HUES6 (cell line): Measurements from ENCODE around the gene PRKCG.

Experiments
- H3K27ac ChIP-seq: 2 replicates; pipeline ENCODE4 v1.7.0; 2013; ENCODE audit warnings: low read depth, mild to moderate bottlenecking, low read length, inconsistent platforms
- H3K27me3 ChIP-seq: 2 replicates; pipeline ENCODE4 v1.6.1; 2013; ENCODE audit warnings: low read length; ENCODE audit not compliant: control insufficient read depth, insufficient read depth
- H3K36me3 ChIP-seq: 2 replicates; pipeline ENCODE4 v1.6.1; 2013; ENCODE audit warnings: low read length; ENCODE audit not compliant: control insufficient read depth, insufficient read depth
- H3K4me1 ChIP-seq: 2 replicates; pipeline ENCODE4 v1.6.1; 2013; ENCODE audit warnings: low read length; ENCODE audit not compliant: control insufficient read depth, insufficient read depth
- H3K4me3 ChIP-seq: 2 replicates; pipeline ENCODE4 v1.5.1; 2013; ENCODE audit warnings: low read depth, low read length
- H3K9ac ChIP-seq: one replicate; pipeline ENCODE4 v1.6.1; 2013; ENCODE audit warnings: mild to moderate bottlenecking, low read length
- H3K9me3 ChIP-seq: 2 replicates; pipeline ENCODE4 v1.6.1; 2013; ENCODE audit warnings: low read depth, low read length; ENCODE audit not compliant: control insufficient read depth, insufficient read depth

The PRKCG gene

DNA sequence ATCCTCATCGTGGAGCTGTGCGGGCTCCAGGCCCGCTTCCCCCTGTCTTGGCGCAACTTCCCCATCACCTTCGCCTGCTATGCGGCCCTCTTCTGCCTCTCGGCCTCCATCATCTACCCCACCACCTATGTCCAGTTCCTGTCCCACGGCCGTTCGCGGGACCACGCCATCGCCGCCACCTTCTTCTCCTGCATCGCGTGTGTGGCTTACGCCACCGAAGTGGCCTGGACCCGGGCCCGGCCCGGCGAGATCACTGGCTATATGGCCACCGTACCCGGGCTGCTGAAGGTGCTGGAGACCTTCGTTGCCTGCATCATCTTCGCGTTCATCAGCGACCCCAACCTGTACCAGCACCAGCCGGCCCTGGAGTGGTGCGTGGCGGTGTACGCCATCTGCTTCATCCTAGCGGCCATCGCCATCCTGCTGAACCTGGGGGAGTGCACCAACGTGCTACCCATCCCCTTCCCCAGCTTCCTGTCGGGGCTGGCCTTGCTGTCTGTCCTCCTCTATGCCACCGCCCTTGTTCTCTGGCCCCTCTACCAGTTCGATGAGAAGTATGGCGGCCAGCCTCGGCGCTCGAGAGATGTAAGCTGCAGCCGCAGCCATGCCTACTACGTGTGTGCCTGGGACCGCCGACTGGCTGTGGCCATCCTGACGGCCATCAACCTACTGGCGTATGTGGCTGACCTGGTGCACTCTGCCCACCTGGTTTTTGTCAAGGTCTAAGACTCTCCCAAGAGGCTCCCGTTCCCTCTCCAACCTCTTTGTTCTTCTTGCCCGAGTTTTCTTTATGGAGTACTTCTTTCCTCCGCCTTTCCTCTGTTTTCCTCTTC lies 8.0 kb upstream of the PRKCG start:
- no peak overlapping the region for H3K27ac ChIP-seq
- H3K9ac ChIP-seq = no peak overlapping the region
- H3K4me3 ChIP-seq = no peak overlapping the region
- no peaks in the 10 kb centered on the region for H3K27me3 ChIP-seq
- H3K9me3 ChIP-seq = no peaks in the 10 kb centered on the region
- peaks cover 53% of the 10 kb centered on the region for H3K36me3 ChIP-seq
- H3K4me1 ChIP-seq = peaks cover 8% of the 10 kb centered on the region; the same call in 1 of the 2 replicates

DNA sequence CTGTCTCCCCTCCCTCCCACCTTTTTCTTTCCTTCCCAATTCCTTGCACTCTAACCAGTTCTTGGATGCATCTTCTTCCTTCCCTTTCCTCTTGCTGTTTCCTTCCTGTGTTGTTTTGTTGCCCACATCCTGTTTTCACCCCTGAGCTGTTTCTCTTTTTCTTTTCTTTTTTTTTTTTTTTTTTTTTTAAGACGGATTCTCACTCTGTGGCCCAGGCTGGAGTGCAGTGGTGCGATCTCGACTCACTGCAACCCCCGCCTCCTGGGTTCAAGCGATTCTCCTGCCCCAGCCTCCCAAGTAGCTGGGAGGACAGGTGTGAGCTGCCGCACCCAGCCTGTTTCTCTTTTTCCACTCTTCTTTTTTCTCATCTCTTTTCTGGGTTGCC lies 7.4 kb upstream of the PRKCG start:
- H3K4me1 ChIP-seq = peaks cover 8% of the 10 kb centered on the region; the same call in 1 of the 2 replicates
- H3K27ac ChIP-seq = no peak overlapping the region
- H3K9ac ChIP-seq = no peak overlapping the region
- peaks cover 53% of the 10 kb centered on the region for H3K36me3 ChIP-seq
- H3K4me3 ChIP-seq = no peak overlapping the region
- no peaks in the 10 kb centered on the region for H3K9me3 ChIP-seq
- H3K27me3 ChIP-seq = peaks cover under 1% of the 10 kb centered on the region; the same call in 1 of the 2 replicates

DNA sequence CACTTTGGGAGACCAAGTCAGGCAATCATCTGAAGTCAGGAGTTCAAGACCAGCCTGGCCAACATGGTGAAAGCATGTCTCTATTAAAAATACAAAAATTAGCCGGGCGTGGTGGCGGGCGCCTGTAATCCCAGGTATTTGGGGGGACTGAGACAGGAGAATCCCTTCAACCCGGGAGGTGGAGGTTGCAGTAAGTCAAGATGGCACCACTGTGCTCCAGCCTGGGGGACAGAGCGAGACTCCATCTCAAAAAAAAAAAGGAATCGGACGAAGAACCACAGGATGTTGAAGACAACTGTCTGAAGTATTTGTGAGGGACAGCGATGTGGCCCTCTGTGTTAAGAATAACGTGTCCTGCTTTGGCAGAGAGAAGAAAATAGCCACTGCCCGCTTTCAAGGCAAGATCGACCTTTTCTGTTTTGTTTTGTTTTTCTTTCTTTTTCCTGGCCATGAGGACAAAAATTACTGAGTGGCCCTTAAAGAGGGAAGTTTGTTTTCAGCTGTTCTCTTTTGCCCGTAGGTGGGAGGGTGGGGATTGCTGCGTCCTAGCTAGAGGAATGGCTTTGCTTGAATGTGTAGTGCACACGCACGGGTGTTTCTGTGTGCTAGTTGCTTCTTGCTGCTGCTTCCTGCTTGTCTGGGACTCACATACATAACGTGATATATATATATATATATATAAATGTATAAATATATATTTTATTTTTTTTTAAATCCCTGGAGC lies 6.2 kb upstream of the PRKCG start:
- Histone ChIP-seq H3K4me3 (no peak overlapping the region), H3K27ac (no peak overlapping the region)

DNA sequence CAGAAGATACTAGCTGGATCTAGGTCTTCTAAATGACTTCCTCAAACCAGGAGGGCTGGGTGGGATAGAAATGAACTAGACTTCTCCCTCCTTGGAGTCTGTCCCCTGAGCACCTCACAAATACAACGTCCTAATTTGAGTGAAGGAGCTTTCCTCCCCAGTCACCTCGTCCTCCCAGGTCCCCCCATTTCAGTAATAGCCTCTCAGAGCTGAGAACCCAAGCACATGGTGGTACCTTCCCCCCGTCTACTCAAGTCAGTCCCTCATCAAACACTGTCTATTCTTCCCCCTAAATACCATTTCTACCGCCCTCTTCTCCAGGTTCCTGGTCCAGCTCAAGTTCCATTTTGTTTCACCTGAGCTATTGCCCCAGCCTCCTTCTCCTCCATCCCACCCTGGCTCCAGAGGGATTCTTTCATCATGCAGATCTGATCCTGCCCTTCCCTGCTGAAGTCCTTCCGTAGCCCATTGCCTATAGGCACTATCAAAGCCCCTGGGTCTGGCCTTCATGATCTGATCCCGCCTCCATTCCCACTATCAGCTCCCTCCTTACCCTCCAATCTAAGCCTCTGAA lies 5.3 kb upstream of the PRKCG start:
- Histone ChIP-seq H3K36me3 (peaks cover 41% of the 10 kb centered on the region), H3K27ac (no peak overlapping the region), H3K27me3 (peaks cover 18% of the 10 kb centered on the region), H3K9me3 (no peaks in the 10 kb centered on the region), H3K4me1 (peaks cover 20% of the 10 kb centered on the region; the same call in 1 of the 2 replicates), H3K4me3 (no peak overlapping the region), H3K9ac (no peak overlapping the region)

More for the DNA sequence above, 6.2 kb upstream of the PRKCG start:
- peaks cover 11% of the 10 kb centered on the region; the same call in 1 of the 2 replicates for H3K4me1 ChIP-seq
- peaks cover 48% of the 10 kb centered on the region for H3K36me3 ChIP-seq
- no peaks in the 10 kb centered on the region for H3K9me3 ChIP-seq
- H3K9ac ChIP-seq = no peak overlapping the region
- H3K27me3 ChIP-seq = peaks cover 11% of the 10 kb centered on the region

DNA sequence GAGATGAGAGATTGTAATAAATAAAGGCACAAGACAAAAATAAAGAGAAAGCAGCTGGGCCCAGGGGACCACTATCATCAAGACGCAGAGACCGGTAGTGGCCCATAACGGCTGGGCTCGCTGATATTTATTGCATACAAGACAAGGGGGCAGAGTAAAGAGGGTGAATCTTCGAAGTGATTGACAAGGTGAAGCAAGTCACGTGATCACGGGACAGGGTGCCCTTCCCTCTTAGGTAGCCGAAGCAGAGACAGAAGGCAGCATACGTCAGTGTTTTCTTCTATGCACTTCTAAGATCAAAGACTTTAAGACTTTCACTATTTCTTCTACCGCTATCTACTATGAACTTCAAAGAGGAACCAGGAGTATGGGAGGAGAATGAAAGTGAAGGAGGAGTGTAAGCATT lies 4.6 kb upstream of the PRKCG start:
- Histone ChIP-seq H3K9ac (no peak overlapping the region), H3K4me3 (no peak overlapping the region), H3K9me3 (no peaks in the 10 kb centered on the region), H3K36me3 (peaks cover 36% of the 10 kb centered on the region), H3K4me1 (peaks cover 21% of the 10 kb centered on the region; the same call in 1 of the 2 replicates), H3K27me3 (peaks cover 23% of the 10 kb centered on the region), H3K27ac (no peak overlapping the region)

DNA sequence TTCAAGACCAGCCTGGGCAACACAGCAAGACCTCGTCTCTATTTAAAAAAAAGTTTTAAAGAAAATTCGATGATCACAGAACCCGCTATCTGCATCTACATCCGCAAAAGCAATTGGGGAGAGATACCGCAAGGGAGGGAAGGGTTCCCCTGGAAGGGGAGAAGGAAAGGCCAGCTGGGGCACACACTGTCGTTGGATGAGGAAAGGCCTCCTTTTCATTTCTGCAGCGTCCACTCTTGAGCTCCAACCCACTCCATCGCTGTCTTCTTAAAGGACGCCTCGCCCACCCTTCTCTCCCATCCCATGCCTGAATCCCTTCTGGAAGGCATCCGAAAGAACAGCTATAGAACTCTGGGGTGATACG lies 3.2 kb upstream of the PRKCG start:
- peak overlapping the region; percentile 76 for H3K9ac ChIP-seq
- H3K4me3 ChIP-seq = peak overlapping the region; percentile 70
- H3K27me3 ChIP-seq = peaks cover 35% of the 10 kb centered on the region
- H3K27ac ChIP-seq = peak overlapping the region; percentile 28; the same call in 1 of the 2 replicates
- no peaks in the 10 kb centered on the region for H3K9me3 ChIP-seq
- peaks cover 24% of the 10 kb centered on the region for H3K36me3 ChIP-seq
- H3K4me1 ChIP-seq = peaks cover 29% of the 10 kb centered on the region

DNA sequence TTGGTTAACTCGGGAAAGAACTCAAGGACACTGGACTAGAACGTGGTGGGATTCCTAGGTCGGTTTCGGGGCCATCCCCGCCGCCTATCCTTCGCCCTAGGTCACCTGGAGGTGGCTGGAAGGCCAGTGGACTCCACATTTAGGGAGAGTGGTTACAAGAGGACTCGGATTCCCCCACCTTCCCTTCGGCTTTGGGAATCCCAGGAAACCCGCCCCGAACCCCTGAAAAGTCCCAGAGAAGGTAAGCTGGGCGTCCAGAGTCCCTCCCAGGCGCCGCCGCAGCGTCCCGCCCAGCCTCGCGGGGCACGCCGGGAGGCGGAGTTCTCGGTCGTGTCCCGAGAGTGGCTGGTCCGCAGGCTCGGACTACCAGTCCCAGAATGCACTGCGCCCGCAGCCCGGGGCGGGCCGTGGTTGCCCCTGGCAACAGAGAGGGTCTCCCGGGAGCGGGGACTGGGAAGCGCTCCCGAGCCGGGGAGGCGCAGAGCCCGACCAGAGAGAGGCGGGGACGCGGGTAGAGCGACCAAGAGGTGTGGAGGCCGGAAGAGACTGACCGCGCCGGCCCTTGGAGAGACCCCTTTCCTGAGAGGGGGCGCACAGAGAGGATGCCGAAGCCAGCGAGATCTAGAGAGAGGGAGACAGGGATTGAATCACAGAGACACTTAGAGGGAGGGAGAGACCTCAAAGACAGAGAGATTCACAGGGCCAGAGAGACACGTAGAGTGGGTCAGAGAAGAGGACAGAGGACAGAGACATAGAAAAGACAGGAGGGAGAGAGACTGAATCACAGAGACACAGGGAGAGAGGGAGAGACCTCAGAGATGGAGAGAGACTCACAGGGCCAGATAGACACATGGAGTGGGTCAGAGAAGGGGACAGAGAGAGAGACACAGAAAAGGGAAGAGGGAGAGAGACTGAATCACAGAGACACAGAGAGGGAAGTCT lies 2.6 kb upstream of the PRKCG start:
- H3K4me1 ChIP-seq = peaks cover 32% of the 10 kb centered on the region
- H3K27me3 ChIP-seq = peaks cover 42% of the 10 kb centered on the region
- H3K4me3 ChIP-seq = peak overlapping the region; percentile 70
- H3K36me3 ChIP-seq = peaks cover 17% of the 10 kb centered on the region
- H3K9me3 ChIP-seq = no peaks in the 10 kb centered on the region
- peak overlapping the region; percentile 76 for H3K9ac ChIP-seq
- H3K27ac ChIP-seq = peak overlapping the region; percentile 28; the same call in 1 of the 2 replicates

DNA sequence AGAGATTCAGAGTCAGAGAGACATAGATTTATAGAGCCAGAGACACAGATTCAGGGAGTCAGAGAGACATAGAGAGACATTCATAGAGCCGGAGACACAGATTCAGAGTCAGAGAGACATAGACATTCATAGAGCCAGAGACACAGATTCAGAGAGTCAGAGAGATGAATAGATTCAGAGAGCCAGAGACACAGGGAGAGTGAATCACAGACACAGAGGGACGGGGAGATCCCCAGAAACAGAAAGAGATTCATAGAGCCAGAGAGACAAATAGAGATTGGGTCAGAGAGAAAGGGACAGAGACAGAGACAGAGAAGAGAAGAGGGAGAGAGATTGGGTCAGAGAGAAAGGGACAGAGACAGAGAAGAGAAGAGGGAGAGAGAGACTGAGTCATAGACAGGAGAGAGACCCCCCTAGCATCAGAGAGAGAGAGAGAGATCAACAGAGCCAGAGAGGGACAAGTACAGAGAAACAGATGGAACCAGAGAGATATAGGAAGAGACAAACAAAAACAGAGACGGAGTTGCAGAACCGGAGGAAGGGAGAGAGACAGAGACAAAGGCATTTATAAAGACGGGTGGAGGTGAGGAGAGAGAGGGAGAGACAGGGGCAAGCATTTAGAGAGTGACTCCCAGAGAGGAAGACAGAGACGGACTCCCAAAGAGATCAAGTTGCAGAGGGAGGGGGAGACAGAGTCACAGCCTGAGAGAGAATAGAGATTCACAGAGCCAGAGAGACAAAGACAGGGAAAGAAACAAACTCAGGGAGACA lies 1.1 kb upstream of the PRKCG start:
- no peak overlapping the region for H3K9ac ChIP-seq
- H3K4me3 ChIP-seq = peak overlapping the region; percentile 64

DNA sequence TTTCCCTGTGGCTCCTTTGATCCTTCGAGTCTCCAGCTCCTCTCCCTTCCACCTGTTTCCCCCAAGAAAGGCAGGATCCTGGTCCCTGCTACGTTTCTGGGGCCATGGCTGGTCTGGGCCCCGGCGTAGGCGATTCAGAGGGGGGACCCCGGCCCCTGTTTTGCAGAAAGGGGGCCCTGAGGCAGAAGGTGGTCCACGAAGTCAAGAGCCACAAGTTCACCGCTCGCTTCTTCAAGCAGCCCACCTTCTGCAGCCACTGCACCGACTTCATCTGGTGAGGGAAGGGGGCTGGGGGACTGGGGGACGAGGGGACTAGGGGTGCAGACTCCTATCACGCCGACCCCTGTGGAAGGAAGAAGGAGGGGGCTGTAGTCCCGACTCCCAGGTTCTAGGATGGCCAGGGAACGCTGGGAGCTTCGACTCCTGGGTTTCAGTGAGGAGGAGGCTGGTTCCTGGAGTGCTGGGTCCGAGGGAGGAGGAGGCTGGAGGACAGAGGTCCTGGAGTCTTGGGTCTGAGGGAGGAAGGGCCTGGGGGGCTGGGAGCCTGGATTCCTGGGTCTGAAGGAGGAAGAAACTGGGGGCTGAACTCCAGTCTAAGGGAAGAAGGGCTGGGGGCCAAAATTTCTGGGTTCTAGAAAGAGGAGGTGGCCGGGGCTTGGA lies 524 bp downstream of the PRKCG start:
- Histone ChIP-seq H3K27me3 (peaks cover 48% of the 10 kb centered on the region), H3K4me3 (peak overlapping the region; percentile 64), H3K9ac (peak overlapping the region; percentile 17), H3K27ac (no peak overlapping the region), H3K9me3 (no peaks in the 10 kb centered on the region), H3K36me3 (no peaks in the 10 kb centered on the region), H3K4me1 (peaks cover 26% of the 10 kb centered on the region)

More for the DNA sequence above, 1.1 kb upstream of the PRKCG start:
- Histone ChIP-seq H3K36me3 (peaks cover 4% of the 10 kb centered on the region; the same call in 1 of the 2 replicates), H3K27ac (no peak overlapping the region), H3K4me1 (peaks cover 32% of the 10 kb centered on the region), H3K27me3 (peaks cover 48% of the 10 kb centered on the region), H3K9me3 (no peaks in the 10 kb centered on the region)
